Neural cell (in vitro differentiated cells): ENCODE results near the gene ELP4. TPM values are rescaled to one million over a fixed set of nuclear protein-coding genes. Genes with fewer than 3 reads are reported as not detected.

Experiments used
- H2AFZ ChIP-seq: fragments of 200-600, 300-800 bp; sonication (generic), shearing (Covaris generic); 2 replicates; pipeline ENCODE4 v1.6.0; 2014; ENCODE audit warnings: low read depth, mild to moderate bottlenecking, antibody characterized with exemption, low read length, moderate library complexity
- H3F3A ChIP-seq: fragments of 200-600 bp; shearing (Covaris generic); 2 replicates; pipeline ENCODE4 v1.6.1; 2016; ENCODE audit warnings: mild to moderate bottlenecking, moderate library complexity, mixed read lengths, antibody characterized with exemption, low read length; ENCODE audit not compliant: insufficient read depth, poor library complexity, severe bottlenecking
- H3K27ac ChIP-seq: fragments of 200-600, 300-800 bp; sonication (generic), shearing (Covaris generic); 2 replicates; pipeline ENCODE4 v1.5.1; 2014; ENCODE audit warnings: mild to moderate bottlenecking, low read length, moderate library complexity
- H3K27me3 ChIP-seq: fragments of 300-800, 200-600 bp; sonication (generic), shearing (Covaris generic); 2 replicates; pipeline ENCODE4 v1.6.0; 2014; ENCODE audit warnings: mild to moderate bottlenecking, low read depth, low read length, moderate library complexity; ENCODE audit not compliant: insufficient read depth
- H3K36me3 ChIP-seq: fragments of 300-800, 200-600 bp; sonication (generic), shearing (Covaris generic); 2 replicates; pipeline ENCODE4 v1.5.1; 2014; ENCODE audit warnings: mild to moderate bottlenecking, antibody characterized with exemption, low read length, moderate library complexity; ENCODE audit not compliant: insufficient read depth
- H3K4me2 ChIP-seq: fragments of 300-800, 200-600 bp; sonication (generic), shearing (Covaris generic); 2 replicates; pipeline ENCODE4 v1.6.0; 2014; ENCODE audit warnings: mild to moderate bottlenecking, low read length
- H3K4me3 ChIP-seq: fragments of 300-800, 200-600 bp; sonication (generic), shearing (Covaris generic); 2 replicates; pipeline ENCODE4 v1.5.1; 2014; ENCODE audit warnings: mild to moderate bottlenecking, low read length, moderate library complexity
- H3K79me2 ChIP-seq: fragments of 200-600 bp; shearing (Covaris generic); replicated peaks from 2 replicates; pipeline ENCODE4 v1.6.0; 2014; ENCODE audit warnings: mild to moderate bottlenecking, low read length, moderate library complexity; ENCODE audit not compliant: insufficient read depth
- H3K9ac ChIP-seq: fragments of 300-800, 200-600 bp; sonication (generic), shearing (Covaris generic); 2 replicates; pipeline ENCODE4 v1.6.1; 2016; ENCODE audit warnings: mild to moderate bottlenecking, low read length, mixed read lengths
- H3K9me2 ChIP-seq: fragments of 200-600 bp; shearing (Covaris generic); 2 replicates; pipeline ENCODE4 v1.6.1; 2016; ENCODE audit warnings: mild to moderate bottlenecking, low read length, mixed read lengths; ENCODE audit not compliant: insufficient read depth
- H3K9me3 ChIP-seq: fragments of 200-600, 300-800 bp; sonication (generic), shearing (Covaris generic); 2 replicates; pipeline ENCODE4 v1.6.1; 2016; ENCODE audit warnings: mild to moderate bottlenecking, mixed run types, low read length, moderate library complexity, mixed read lengths
- H4K20me1 ChIP-seq: fragments of 200-600 bp; shearing (Covaris generic); 2 replicates; pipeline ENCODE4 v1.6.1; 2016; ENCODE audit warnings: mild to moderate bottlenecking, mixed run types; ENCODE audit not compliant: insufficient read depth
- EP300 ChIP-seq: fragments of 450-650 bp; conservative IDR thresholded peaks from 2 replicates; pipeline ENCODE4 v1.6.1; 2014; ENCODE audit warnings: antibody characterized with exemption, mild to moderate bottlenecking, moderate library complexity; ENCODE audit not compliant: poor library complexity, severe bottlenecking
- EZH2 ChIP-seq: fragments of 200-600, 300-800 bp; shearing (Covaris generic), sonication (generic); IDR thresholded peaks from 2 replicates; pipeline ENCODE4 v1.6.1; 2014; ENCODE audit warnings: antibody characterized with exemption, low read length, borderline replicate concordance, mild to moderate bottlenecking; ENCODE audit not compliant: insufficient read depth, poor library complexity, severe bottlenecking
- MXI1 ChIP-seq: fragments of 450-650 bp; conservative IDR thresholded peaks from 2 replicates; pipeline ENCODE4 v1.6.1; 2014; ENCODE audit warnings: antibody characterized with exemption, mild to moderate bottlenecking; ENCODE audit not compliant: poor library complexity, severe bottlenecking
- POLR2AphosphoS5 ChIP-seq: IDR thresholded peaks from 2 replicates; pipeline ENCODE4 v1.6.1; 2012
- RAD21 ChIP-seq: fragments of 450-650 bp; conservative IDR thresholded peaks from 2 replicates; pipeline ENCODE4 v1.6.1; 2014; ENCODE audit warnings: antibody characterized with exemption, mild to moderate bottlenecking, moderate library complexity
- SMC3 ChIP-seq: fragments of 450-650 bp; conservative IDR thresholded peaks from 2 replicates; pipeline ENCODE4 v1.6.1; 2014; ENCODE audit warnings: antibody characterized with exemption, mild to moderate bottlenecking, moderate library complexity; ENCODE audit not compliant: poor library complexity
- TAF1 ChIP-seq: IDR thresholded peaks from 2 replicates; pipeline ENCODE4 v1.6.1; 2012; ENCODE audit warnings: low read depth
- polyA plus RNA-seq: library from polyadenylated mRNA; depleted of rRNA; stranded (reverse); fragments of >200 nt; gene quantifications from 2 replicates; pipeline ENCODE4 v1.2.3, GENCODE V29; 2014
- TF ChIP-seq, protein P1 (sequence below): IDR thresholded peaks from 2 replicates; pipeline ENCODE4 v1.6.1; 2012; ENCODE audit warnings: borderline replicate concordance
- TF ChIP-seq, protein P2 (sequence below): fragments of 450-650 bp; IDR thresholded peaks from 2 replicates; pipeline ENCODE4 v1.5.1; 2014; ENCODE audit warnings: antibody characterized with exemption, mild to moderate bottlenecking, moderate library complexity; ENCODE audit not compliant: poor library complexity, severe bottlenecking

The ELP4 gene
- polyA plus RNA-seq, 1 donor from 2014 or later, result 30.4 TPM

GRCh38 chr11:31636983-31637382 is 127.4 kb downstream of the ELP4 start:
- Histone ChIP-seq H3K27ac (no peak overlapping the region), H3K36me3 (no peaks in the 10 kb centered on the region), H3F3A (no peaks in the 10 kb centered on the region), H3K9me3 (no peaks in the 10 kb centered on the region), H3K9me2 (no peaks in the 10 kb centered on the region), H3K9ac (no peak overlapping the region), H4K20me1 (no peaks in the 10 kb centered on the region), H3K27me3 (no peaks in the 10 kb centered on the region), H3K4me3 (no peak overlapping the region), H3K4me2 (no peak overlapping the region), H2AFZ (no peak overlapping the region), H3K79me2 (no peaks in the 10 kb centered on the region)
- TF ChIP-seq, protein P1, sequence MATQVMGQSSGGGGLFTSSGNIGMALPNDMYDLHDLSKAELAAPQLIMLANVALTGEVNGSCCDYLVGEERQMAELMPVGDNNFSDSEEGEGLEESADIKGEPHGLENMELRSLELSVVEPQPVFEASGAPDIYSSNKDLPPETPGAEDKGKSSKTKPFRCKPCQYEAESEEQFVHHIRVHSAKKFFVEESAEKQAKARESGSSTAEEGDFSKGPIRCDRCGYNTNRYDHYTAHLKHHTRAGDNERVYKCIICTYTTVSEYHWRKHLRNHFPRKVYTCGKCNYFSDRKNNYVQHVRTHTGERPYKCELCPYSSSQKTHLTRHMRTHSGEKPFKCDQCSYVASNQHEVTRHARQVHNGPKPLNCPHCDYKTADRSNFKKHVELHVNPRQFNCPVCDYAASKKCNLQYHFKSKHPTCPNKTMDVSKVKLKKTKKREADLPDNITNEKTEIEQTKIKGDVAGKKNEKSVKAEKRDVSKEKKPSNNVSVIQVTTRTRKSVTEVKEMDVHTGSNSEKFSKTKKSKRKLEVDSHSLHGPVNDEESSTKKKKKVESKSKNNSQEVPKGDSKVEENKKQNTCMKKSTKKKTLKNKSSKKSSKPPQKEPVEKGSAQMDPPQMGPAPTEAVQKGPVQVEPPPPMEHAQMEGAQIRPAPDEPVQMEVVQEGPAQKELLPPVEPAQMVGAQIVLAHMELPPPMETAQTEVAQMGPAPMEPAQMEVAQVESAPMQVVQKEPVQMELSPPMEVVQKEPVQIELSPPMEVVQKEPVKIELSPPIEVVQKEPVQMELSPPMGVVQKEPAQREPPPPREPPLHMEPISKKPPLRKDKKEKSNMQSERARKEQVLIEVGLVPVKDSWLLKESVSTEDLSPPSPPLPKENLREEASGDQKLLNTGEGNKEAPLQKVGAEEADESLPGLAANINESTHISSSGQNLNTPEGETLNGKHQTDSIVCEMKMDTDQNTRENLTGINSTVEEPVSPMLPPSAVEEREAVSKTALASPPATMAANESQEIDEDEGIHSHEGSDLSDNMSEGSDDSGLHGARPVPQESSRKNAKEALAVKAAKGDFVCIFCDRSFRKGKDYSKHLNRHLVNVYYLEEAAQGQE, result no peak
- TF ChIP-seq RAD21, result no peak
- no peak for TF ChIP-seq POLR2AphosphoS5
- TF ChIP-seq SMC3, result no peak
- no peak for TF ChIP-seq MXI1
- TF ChIP-seq, protein P2, sequence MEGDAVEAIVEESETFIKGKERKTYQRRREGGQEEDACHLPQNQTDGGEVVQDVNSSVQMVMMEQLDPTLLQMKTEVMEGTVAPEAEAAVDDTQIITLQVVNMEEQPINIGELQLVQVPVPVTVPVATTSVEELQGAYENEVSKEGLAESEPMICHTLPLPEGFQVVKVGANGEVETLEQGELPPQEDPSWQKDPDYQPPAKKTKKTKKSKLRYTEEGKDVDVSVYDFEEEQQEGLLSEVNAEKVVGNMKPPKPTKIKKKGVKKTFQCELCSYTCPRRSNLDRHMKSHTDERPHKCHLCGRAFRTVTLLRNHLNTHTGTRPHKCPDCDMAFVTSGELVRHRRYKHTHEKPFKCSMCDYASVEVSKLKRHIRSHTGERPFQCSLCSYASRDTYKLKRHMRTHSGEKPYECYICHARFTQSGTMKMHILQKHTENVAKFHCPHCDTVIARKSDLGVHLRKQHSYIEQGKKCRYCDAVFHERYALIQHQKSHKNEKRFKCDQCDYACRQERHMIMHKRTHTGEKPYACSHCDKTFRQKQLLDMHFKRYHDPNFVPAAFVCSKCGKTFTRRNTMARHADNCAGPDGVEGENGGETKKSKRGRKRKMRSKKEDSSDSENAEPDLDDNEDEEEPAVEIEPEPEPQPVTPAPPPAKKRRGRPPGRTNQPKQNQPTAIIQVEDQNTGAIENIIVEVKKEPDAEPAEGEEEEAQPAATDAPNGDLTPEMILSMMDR, result no peak
- TF ChIP-seq EP300, result no peak
- no peak for TF ChIP-seq TAF1

- H3F3A ChIP-seq, result no peaks in the 10 kb centered on the region
- no peak for TF ChIP-seq TAF1
- no peak for TF ChIP-seq POLR2AphosphoS5
- TF ChIP-seq SMC3, result no peak
- H3K79me2 ChIP-seq, result no peaks in the 10 kb centered on the region
- H3K27ac ChIP-seq, result no peak overlapping the region
- H4K20me1 ChIP-seq, result no peaks in the 10 kb centered on the region
- no peaks in the 10 kb centered on the region for H3K27me3 ChIP-seq
- no peak overlapping the region for H3K4me2 ChIP-seq
- H3K9me2 ChIP-seq, result no peaks in the 10 kb centered on the region
- H2AFZ ChIP-seq, result no peak overlapping the region
- H3K9me3 ChIP-seq, result no peaks in the 10 kb centered on the region
- no peak overlapping the region for H3K9ac ChIP-seq
- no peak overlapping the region for H3K4me3 ChIP-seq
- H3K36me3 ChIP-seq, result no peaks in the 10 kb centered on the region
Observed at GRCh38 chr11:31640611-31641010, 131.0 kb downstream of the ELP4 start.

- TF ChIP-seq SMC3 (peak; percentile 73), EZH2 (no peak), RAD21 (peak; percentile 60)
- TF ChIP-seq, protein P1, result peak; percentile 84
- TF ChIP-seq, protein P2, result peak; percentile 65
- Histone ChIP-seq H3K9me3 (no peaks in the 10 kb centered on the region), H3K36me3 (no peaks in the 10 kb centered on the region)
Observed at GRCh38 chr11:31641477-31642062, 132.0 kb downstream of the ELP4 start.

More at GRCh38 chr11:31641477-31642062, 132.0 kb downstream of the ELP4 start:
- no peaks in the 10 kb centered on the region for H3K9me2 ChIP-seq
- H4K20me1 ChIP-seq, result no peaks in the 10 kb centered on the region
- H3K27ac ChIP-seq, result no peak overlapping the region
- H3K4me3 ChIP-seq, result no peak overlapping the region
- no peaks in the 10 kb centered on the region for H3K79me2 ChIP-seq
- no peaks in the 10 kb centered on the region for H3K27me3 ChIP-seq
- H3K4me2 ChIP-seq, result no peak overlapping the region
- no peaks in the 10 kb centered on the region for H3F3A ChIP-seq
- no peak overlapping the region for H2AFZ ChIP-seq
- no peak overlapping the region for H3K9ac ChIP-seq
